Measurements from ENCODE around the gene BMP8A. TPM values are rescaled to one million over a fixed set of nuclear protein-coding genes. Genes with fewer than 3 reads are reported as not detected.
"Not testable (repeated sequence)": the region's sequence is repeated elsewhere in the genome, so short reads cannot be mapped to it uniquely, and the experiment has no call there.

Gene BMP8A, protein sequence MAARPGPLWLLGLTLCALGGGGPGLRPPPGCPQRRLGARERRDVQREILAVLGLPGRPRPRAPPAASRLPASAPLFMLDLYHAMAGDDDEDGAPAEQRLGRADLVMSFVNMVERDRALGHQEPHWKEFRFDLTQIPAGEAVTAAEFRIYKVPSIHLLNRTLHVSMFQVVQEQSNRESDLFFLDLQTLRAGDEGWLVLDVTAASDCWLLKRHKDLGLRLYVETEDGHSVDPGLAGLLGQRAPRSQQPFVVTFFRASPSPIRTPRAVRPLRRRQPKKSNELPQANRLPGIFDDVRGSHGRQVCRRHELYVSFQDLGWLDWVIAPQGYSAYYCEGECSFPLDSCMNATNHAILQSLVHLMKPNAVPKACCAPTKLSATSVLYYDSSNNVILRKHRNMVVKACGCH
- 0.15 and 0.53 TPM in 2 replicates for total RNA-seq

- DNase-seq (ENCODE audit: extremely low read depth, low read depth, low spot score), result no peak
Observed at GRCh38 chr1:39491146-39491921, at the start of gene BMP8A. TSS of gene BMP8A (plus strand) at chr1:39491636. CDS start at chr1:39491992, 356 bp downstream.

GRCh38 chr1:39441797-39442196 lies 49.6 kb upstream of the BMP8A start:
- DNase-seq (ENCODE audit: extremely low read depth, low read depth, low spot score), result no peak

DNA sequence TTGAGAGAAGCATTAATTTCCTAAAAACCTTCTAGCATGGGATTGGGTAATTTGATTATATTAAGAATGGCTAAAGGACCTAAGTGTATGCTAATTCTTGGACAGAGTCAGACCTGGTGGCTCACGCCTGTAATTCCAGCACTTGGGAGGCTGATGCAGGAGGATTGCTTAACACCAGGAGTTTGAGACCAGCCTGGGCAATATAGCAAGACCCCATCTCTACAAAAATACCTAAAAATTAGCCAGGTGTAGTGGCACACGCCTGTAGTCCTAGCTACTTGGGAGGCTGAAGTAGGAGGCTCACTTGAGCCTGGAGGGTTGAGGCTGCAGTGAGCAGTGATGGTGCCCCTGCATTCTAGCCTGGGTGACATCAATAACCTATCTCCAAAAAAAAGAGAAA lies 45.9 kb upstream of the BMP8A start:
- DNase-seq (ENCODE audit: extremely low read depth, low read depth, low spot score), result no peak

GRCh38 chr1:39446986-39447567 lies 44.4 kb upstream of the BMP8A start:
- no peak for DNase-seq (ENCODE audit: extremely low read depth, low read depth, low spot score)

- not testable (repeated sequence) for DNase-seq (ENCODE audit: extremely low read depth, low read depth, low spot score)
Observed at GRCh38 chr1:39450041-39450440, 41.4 kb upstream of the BMP8A start.

- peak; percentile 94 for DNase-seq (ENCODE audit: extremely low read depth, low read depth, low spot score)
Observed at GRCh38 chr1:39450956-39451606, 40.4 kb upstream of the BMP8A start.

GRCh38 chr1:39452081-39452480 lies 39.4 kb upstream of the BMP8A start:
- no peak for DNase-seq (ENCODE audit: extremely low read depth, low read depth, low spot score)

GRCh38 chr1:39452540-39452939 lies 38.9 kb upstream of the BMP8A start:
- DNase-seq (ENCODE audit: extremely low read depth, low read depth, low spot score), result no peak

GRCh38 chr1:39453603-39454002 lies 37.8 kb upstream of the BMP8A start:
- DNase-seq (ENCODE audit: extremely low read depth, low read depth, low spot score), result no peak

DNA sequence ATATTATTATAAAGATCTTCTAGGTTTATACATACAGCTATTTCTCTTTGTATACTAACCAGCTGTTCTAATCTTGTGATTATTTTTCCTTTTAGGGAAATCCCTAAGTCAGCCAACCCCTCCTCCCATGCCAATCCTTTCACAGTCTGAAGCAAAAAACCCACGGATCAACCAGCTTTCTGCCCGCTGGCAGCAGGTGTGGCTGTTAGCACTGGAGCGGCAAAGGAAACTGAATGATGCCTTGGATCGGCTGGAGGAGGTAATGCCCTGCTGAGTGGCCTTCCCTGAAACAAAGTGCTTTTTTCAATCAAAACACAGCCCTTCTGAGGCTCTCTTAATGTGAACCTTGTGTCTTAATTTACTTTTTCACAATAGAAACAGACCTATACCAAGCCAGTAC lies 32.4 kb upstream of the BMP8A start:
- DNase-seq (ENCODE audit: extremely low read depth, low read depth, low spot score), result no peak

DNA sequence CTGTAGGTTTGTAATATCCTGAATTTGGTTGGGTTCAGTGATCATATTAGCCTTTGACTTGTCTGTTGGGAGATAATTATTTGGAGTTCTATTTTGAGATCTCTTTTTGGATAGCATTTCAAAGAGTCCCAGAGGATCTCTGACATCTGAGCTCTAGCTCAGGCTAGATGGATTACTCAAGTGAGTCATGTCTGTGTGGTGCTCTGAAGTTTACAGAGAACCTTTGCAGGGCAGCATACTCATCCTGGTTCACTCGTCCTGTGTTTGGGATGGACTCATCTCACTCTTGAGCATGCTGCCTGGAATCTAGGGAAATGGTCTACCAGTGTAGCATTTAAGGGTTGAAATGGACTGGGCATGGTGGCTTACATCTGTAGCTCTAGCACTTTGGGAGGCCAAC lies 29.4 kb upstream of the BMP8A start:
- DNase-seq (ENCODE audit: extremely low read depth, low read depth, low spot score), result no peak

GRCh38 chr1:39466413-39467107 lies 24.9 kb upstream of the BMP8A start:
- DNase-seq (ENCODE audit: extremely low read depth, low read depth, low spot score), result no peak

DNA sequence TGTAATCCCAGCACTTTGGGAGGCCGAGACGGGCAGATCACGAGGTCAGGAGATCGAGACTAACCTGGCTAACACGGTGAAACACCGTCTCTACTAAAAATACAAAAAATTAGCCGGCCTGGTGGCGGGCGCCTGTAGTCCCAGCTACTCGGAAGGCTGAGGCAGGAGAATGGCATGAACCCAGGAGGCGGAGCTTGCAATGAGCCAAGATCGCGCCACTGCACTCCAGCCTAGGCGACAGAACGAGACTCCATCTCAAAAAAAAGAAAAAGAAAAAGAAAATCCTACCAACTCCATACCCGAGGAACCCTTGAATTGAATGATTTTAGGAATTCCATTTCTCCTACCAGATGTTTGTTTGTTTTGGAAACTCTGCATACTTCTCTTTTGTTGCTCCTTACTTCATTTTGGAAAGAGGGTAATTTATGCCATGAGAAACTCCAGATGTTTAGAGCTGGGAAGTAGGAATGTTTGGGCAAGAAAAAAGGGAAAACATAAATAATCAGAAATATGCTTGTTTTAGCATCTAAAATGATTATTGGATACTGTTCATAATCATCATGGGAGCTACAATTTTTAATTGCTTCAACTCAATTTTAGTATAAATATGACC lies 24.2 kb upstream of the BMP8A start:
- not testable (repeated sequence) for DNase-seq (ENCODE audit: extremely low read depth, low read depth, low spot score)

GRCh38 chr1:39469150-39469549 lies 22.3 kb upstream of the BMP8A start:
- no peak for DNase-seq (ENCODE audit: extremely low read depth, low read depth, low spot score)

- DNase-seq (ENCODE audit: extremely low read depth, low read depth, low spot score), result no peak
Observed at GRCh38 chr1:39470040-39470439, 21.4 kb upstream of the BMP8A start.

DNA sequence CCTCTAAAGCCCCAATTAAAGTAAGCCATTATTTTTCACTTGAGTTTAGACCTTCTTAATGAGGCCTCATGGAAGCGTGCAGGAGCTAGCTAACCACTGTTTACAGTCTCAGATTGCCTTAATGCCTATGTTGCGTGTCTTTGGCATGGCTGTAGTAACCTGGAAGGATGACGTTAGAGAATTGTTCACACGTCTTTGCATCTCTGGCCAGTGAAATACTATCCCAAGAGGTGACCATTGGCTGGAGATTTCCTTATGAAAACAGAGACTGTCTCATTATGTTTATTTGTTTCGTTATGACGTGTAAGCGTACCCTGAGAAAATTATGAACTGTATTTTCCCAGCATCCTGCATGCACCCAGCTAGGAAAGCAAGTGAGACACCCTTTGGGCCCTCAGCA lies 18.6 kb upstream of the BMP8A start:
- DNase-seq (ENCODE audit: extremely low read depth, low read depth, low spot score), result no peak

DNA sequence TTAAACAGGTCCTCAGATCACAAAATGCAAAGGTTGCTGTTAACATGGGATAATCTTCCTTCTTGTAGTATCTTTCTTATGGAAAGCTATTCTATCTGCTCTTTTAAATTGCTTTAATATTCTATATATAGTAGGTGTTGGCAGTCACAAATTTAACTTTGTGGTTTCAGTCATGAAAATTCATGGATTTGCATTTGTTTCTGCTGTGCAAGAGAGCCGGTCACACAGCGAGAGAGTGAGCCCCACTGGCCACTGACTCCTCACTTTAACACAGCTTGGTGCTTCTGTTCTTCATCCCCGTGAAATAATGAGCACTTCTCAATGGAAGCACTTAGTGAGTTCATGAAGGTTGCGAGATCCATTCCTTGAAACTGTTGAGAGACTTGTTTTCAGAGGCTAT lies 18.1 kb upstream of the BMP8A start:
- DNase-seq (ENCODE audit: extremely low read depth, low read depth, low spot score), result no peak

GRCh38 chr1:39474810-39475209 lies 16.6 kb upstream of the BMP8A start:
- no peak for DNase-seq (ENCODE audit: extremely low read depth, low read depth, low spot score)

- DNase-seq (ENCODE audit: extremely low read depth, low read depth, low spot score), result not testable (repeated sequence)
Observed at GRCh38 chr1:39475551-39475950, 15.9 kb upstream of the BMP8A start.

All from glomerular endothelial cell (primary cell).